AG04449 (cell line): Measurements from ENCODE around the gene JAK1.

Experiments
- CTCF ChIA-PET: fragments of 350-600 bp; formaldehyde crosslinking; extraction: SDS; loops from one replicate; lab custom pipeline; 2021; ENCODE audit warnings: antibody characterized with exemption; lab: Yijun Ruan, JAX
- POLR2A ChIA-PET: fragments of 400-600, 350-600 bp; formaldehyde crosslinking; extraction: SDS; loops from one replicate; lab custom pipeline; 2020; ENCODE audit warnings: antibody characterized with exemption, inconsistent platforms; lab: Yijun Ruan, JAX
- DNase-seq: peaks from one replicate; pipeline ENCODE4 v3.0.0-alpha.2; 2010; ENCODE audit warnings: low read depth, low spot score
- H3K4me3 ChIP-seq: 2 replicates; pipeline ENCODE4 v1.5.1; 2011; ENCODE audit warnings: low read depth, mild to moderate bottlenecking, control low read depth, low read length
- TF ChIP-seq, protein P1 (sequence below): IDR thresholded peaks from one replicate; pipeline ENCODE4 v1.5.1; 2011; ENCODE audit warnings: mild to moderate bottlenecking, moderate library complexity, low read length, control low read depth, inconsistent platforms; ENCODE audit not compliant: insufficient read depth; ENCODE audit errors: missing control alignments

Gene JAK1

DNA sequence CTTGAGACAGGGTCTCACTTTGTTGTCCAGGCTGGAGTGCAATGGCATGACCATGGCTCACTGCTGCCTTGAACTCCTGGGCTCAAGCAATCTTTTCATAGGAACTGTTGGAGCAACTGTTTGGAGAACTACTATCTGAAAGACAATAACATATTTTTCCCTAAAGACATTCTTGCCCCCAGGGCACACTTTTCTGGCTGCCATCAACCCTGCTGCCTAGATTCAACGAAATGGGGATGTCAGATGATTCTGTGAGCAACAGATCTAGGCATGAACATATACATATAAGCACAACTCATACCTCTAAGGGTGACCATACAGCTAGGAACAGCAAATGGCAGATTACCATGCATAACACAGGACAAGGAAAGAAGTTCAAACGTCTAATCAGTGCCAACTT lies 27.4 kb downstream of the JAK1 start:
- H3K4me3 ChIP-seq = no peak overlapping the region
- TF ChIP-seq, protein P1, sequence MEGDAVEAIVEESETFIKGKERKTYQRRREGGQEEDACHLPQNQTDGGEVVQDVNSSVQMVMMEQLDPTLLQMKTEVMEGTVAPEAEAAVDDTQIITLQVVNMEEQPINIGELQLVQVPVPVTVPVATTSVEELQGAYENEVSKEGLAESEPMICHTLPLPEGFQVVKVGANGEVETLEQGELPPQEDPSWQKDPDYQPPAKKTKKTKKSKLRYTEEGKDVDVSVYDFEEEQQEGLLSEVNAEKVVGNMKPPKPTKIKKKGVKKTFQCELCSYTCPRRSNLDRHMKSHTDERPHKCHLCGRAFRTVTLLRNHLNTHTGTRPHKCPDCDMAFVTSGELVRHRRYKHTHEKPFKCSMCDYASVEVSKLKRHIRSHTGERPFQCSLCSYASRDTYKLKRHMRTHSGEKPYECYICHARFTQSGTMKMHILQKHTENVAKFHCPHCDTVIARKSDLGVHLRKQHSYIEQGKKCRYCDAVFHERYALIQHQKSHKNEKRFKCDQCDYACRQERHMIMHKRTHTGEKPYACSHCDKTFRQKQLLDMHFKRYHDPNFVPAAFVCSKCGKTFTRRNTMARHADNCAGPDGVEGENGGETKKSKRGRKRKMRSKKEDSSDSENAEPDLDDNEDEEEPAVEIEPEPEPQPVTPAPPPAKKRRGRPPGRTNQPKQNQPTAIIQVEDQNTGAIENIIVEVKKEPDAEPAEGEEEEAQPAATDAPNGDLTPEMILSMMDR = no peak
- ChIA-PET POLR2A (no interaction called here), CTCF (no interaction called here)
- DNase-seq = no peak

DNA sequence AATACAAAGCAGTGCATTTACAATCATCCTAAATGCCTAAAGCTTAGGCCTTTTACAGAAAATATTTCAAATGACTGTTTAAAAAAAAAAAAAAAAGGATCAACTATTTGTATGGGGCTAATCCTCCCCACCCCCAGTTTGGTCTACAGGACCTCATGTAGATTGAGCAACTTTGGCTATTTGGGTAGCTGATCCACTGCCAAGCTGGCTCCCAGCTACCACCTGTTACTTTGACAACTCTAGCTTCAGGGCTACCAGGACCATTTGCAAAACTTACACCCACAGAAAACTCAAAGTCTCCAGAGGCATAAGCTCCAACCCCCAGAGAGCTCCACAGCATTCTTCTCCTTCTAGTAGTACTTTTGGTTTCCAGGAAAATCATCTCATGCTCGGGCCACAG lies 29.4 kb downstream of the JAK1 start:
- ChIA-PET CTCF (no interaction called here), POLR2A (no interaction called here)
- H3K4me3 ChIP-seq = no peak overlapping the region
- TF ChIP-seq, protein P1 = no peak
- no peak for DNase-seq

DNA sequence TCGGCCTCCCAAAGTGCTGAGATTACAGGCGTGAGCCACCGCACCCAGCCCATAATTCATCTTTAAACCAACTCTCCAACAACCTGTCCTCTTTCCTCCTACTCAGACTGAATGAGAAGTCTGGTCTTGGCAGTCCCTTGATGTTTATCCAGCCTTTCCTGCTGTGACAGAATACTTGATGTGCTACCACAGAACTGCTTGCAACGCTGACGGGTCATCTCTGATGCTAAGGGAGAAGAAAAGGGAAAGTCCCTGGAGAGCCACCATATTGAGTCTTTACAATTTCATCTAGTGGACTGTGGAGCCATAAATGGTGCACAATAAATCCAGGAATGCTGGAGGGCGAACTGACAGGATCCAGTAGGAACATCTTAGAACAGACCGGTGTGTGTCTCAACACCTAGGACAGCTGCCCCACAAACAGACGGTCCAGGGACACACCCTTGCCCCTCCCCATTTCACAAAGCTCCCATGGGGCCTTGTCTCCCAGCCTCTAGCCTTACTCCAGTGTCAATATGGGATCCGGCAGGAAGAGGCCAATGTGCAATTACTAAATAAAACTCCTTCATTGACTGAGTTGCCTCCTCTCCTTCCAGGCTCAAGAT lies 30.7 kb downstream of the JAK1 start:
- POLR2A ChIA-PET = no interaction called here
- TF ChIP-seq, protein P1 = no peak
- no peak for DNase-seq

DNA sequence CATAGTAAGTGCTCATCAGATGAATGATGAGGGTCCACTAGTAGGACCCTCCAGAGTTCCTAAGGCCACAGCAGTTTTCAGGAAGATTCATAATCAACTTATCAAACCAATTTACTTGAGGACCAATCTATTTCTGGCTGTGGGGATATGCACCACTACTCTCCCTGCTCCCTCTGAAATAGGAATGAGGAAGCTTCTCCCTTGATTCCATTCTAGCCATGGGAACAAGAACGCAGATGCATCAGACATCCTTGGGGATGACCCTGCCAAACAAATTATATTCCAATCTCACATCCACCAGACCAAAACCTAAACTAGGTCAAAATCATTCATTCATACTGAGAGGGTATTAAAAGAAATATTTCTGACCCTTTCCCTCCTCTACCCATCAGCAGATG lies 31.5 kb downstream of the JAK1 start:
- no peak for DNase-seq
- no peak overlapping the region for H3K4me3 ChIP-seq
- ChIA-PET CTCF (interaction anchor here (0.6 to 2.0 kb wide), 2 partner anchors 17 to 1112 kb away, joined by 3 to 4 read pairs; no protein-coding TSS in a partner anchor), POLR2A (interaction anchor here (0.8 to 1.0 kb wide), 2 partner anchors 17 to 37 kb away, joined by 3 to 5 read pairs; no protein-coding TSS in a partner anchor)
- TF ChIP-seq, protein P1 = no peak

More for the DNA sequence above, 30.7 kb downstream of the JAK1 start:
- CTCF ChIA-PET = interaction anchor here (2.0 kb wide), 1 partner anchor 17 kb away, joined by 4 read pairs; no protein-coding TSS in a partner anchor
- H3K4me3 ChIP-seq = no peak overlapping the region

DNA sequence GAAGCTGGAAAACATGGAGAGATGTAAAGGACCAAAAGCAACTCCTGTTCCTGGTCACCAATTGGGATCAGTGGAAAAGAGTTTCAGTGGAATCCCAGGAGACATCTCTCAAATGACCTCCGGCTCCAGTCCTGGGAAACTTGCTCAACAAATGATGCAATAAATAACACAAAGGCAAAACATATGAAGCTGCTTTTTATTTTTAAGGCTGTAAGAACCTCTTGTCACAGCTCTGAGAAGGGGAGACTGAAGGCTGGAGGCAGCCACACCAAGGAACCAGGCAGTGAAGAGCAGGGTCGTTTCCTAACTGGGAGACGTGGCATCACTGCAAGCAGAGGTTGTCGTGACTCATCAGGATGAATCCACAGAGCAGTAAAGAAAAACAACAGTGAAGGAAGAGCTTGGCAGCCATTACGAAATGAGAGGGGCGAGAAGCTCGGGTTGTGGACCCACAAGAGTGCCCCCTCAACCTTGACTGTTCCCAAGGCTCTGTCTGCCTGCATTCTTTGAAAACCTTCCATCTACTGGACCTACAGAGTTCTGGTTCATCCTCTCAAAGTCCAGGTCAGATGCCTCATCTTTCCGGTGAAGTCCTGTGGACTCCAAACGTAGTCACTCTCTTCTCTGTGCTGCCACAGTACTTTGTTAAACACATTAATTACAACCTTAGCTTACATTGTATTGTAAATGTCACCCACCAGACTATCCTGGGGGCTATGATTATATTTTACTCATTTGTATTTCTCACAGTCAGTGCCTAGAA lies 32.1 kb downstream of the JAK1 start:
- TF ChIP-seq, protein P1 = no peak
- ChIA-PET POLR2A (interaction anchor here (0.6 to 1.0 kb wide), 4 partner anchors 12 to 1619 kb away, joined by 3 to 5 read pairs (median 4); no protein-coding TSS in a partner anchor), CTCF (interaction anchor here (0.6 to 2.0 kb wide), 2 partner anchors 16 to 1111 kb away, joined by 3 to 4 read pairs; no protein-coding TSS in a partner anchor)
- no peak for DNase-seq
- H3K4me3 ChIP-seq = no peak overlapping the region
